T-helper 2 cell (primary cell): ENCODE measurements around the gene RALGPS2.
"Not testable (repeated sequence)": the region's sequence is repeated elsewhere in the genome, so short reads cannot be mapped to it uniquely, and the experiment has no call there.

Source experiments
- DNase-seq, 5 experiments: peaks; one replicate each; pipeline versions ENCODE4 v3.0.0 to v3.0.0-alpha.2; 2012 to 2022

RALGPS2 gene

DNA sequence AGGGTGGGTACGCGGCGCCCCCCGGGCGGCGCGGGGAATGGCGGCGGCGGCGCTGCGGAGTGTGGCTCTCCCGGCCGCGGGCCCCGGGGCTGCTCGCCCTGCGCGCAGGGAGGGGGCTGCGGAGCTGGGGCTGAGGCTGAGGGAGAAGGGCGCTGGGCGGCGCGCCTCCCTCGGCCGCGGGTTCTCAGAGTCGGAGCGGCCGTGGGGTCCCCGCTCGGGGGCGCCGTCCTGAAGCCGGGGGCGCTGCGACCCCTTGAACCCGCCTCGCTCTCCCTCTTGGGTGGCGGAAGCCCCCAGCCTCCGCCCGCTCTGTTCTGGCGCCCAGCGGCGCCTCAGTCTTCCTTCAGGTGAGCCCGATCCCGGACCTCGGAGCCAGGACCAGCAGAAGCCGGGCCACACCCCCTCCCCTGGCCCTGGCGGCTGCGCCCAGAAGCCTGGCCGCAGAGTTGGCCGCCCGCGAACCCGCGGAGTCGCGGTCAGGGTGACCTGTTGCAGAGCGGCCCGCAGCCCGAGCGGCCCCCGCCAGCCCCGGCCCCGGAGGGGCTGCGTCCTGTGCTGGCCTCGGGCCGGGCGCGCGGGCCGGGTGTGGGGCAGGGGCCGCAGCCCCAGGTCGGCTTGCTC is 532 bp downstream of the RALGPS2 start:
- peak in 3 of 5 experiments; percentile 3 to 14 (median 7) for DNase-seq

DNA sequence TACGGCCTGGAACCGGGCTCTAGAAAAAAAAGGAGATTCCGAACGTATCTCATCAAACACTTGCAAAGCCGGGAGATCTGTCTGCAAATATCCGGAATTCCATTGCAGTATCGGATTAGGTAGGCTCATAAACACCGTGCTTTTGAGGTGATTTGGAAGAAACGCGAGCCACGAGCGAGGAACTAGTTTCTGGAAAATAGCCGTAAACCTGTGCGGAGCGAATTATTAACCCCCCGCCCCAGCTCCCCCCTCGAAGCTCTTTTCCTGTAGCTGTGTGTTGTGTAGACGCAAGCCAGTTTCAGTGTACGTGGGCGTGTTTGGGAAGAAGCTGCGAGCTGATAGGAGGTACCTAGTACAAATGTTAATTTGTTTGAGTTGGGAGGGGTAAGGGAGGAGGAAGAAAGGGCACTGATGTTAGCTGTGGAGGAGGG is 1.1 kb downstream of the RALGPS2 start:
- DNase-seq = peak in 4 of 5 experiments; percentile 1 to 80 (median 30)

DNA sequence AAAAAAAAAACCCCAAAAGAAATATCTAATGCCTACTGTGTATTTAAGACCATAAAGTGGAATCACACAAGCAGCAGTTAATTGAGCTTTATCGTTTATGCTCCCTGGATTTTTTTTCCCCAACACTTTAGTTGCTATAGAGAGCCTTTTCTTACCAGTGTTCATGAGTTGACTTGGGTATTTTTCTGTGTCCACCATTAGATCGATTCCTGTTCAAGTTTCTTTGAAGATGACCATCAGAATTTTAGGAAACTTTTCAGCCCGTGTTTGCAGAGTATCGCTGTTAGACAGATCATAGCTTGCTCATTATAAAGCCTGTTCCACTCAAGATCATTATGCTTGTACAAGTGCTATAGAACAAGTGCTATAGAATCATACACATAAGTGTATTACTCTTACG is 1.5 kb downstream of the RALGPS2 start:
- no peak for DNase-seq

DNA sequence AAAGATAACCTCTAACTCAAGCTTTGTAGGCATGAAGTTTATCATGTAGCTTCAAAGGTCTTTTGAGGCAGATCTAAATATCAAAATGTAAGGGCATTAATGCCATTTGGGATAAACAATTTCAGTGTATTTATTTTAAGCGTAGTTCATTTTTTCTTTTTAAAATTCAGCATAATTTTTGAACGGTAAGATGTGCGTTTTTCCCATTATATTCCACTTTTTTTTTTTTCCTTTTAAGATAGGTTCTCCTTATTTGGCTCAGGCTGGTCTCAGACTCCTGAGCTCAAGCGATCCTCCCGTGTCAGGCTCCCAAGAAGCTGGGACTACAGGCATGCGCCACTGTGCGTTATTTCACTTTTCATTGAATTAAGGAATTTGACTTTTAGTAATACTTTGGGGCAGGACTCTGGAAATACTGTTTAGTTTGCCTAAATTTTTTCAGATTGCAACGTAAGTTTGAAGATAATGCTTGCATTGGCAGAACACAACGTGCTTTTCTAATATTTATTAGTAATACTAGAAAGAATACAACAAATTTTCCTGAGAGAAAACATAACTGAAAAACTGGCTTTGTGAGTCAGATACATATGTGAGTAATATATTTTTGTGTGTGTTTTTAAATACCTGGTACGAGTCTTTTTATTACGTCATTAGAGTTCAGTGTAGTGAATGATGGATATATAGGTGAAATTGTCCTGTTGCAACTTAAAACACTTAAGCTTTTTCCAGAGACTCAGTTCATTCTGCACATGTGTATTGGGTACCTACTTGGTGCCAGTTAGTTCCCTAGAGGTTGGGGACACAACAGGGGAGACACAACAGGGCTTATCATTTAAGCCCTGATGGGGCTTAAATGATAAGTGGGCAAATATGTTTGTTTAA is 2.2 kb downstream of the RALGPS2 start:
- DNase-seq = no peak

DNA sequence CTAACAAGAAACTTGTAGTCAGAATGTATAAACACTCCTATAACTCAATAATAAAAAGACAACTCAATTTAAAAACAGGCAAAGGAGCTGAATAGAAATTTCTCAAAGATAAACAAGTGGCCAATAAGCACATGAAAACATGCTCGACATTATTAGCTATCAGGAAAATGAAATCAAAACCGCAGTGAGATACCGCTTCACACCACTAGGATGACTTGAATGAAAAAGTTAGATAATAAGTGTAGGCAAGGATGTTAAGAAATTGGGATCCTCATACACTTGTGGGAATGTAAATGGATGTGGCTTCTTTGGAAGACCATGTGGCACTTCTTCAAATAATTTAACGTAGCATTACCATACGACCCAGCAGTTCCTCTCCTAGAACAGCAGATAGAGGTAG is 8.9 kb downstream of the RALGPS2 start:
- DNase-seq = no peak

DNA sequence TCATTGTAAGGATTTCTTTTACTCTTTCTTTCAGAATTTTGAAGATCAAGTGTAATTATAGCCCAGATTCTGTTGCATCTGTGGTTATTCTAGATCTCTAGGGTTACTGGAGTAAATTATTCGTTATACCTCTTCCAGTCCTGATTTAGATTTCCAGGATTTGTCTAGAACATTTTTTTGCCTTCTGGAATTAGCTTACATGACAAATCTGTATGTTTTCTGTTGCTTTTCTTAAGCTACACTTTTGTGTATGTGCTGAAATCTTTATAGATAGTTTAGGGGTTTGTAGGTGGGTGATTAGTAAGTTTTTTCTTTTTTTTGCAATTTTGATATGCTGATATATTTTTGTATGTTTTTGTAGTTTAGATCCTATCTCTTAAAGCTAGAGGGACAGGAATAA is 13.7 kb downstream of the RALGPS2 start:
- DNase-seq = no peak

DNA sequence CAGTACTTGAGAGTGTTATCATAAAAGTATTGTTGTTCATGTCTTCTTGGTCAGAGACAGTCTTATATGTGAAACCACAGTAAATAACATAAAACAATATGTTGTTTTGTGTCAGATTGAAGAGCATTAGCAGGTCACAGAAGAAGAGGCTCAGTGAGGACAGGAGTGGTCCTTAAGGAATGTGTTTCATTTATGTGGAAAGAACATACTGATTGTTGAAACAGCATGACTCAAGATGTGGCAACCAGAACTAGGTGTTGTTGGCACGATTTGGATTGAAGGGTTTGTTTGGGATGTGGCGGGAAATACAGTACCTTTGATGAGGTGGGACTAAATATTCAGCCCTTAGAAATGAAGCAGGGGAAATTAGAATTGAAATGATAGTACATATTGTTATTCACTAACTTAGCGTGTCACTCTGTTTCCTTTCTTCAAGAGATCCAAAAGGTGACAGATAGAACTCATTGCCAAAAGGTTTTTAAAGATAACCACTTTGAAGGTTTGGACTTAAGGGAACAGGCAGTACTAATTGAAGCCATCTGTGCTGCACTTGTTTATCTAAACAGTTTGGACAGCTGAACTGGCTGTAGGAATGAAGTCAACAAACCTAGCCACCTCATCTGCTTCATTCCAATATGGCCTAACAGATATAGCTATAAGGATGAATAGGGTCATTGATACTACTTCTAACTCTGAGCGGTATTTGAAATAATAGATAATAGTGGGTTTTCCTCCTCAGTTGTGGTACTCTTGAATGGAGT is 14.4 kb downstream of the RALGPS2 start:
- no peak for DNase-seq

DNA sequence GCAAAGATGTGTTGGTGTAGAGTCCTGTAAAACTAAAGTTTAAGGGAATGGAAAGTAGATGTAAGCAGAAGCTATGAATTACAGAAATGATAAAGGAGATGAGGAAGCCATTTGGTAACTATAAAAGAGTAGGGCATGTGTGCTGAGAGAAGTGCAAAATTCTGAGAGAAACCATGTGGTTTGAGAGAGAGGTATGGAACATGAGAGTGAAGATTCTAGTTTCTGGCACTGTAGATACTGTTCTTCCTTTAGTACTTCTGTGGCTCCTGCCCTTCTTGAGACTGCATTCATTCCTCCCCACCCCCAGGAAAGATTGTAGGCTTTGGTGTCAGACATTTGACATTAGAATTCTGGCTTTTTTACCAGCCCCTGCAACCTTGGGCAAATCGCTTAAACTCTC is 15.4 kb downstream of the RALGPS2 start:
- DNase-seq = no peak

DNA sequence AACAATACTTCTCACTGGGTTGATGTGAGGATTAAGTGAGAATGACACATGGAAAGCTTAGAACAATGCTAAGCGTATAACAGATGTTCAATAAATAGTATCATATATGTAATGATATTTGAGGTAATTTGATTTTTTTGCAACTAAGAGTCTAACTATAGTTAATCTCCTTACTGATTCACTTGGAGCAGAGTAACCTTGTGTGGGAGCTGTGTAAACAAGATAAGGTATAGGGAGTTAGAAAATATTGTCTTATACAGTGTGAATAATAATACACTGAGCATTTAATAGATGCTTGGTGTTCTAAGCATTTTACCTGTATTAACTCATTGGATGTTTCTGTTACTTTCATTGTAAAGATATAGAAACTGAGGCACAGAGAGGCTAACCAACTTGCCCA is 15.9 kb downstream of the RALGPS2 start:
- DNase-seq = no peak

DNA sequence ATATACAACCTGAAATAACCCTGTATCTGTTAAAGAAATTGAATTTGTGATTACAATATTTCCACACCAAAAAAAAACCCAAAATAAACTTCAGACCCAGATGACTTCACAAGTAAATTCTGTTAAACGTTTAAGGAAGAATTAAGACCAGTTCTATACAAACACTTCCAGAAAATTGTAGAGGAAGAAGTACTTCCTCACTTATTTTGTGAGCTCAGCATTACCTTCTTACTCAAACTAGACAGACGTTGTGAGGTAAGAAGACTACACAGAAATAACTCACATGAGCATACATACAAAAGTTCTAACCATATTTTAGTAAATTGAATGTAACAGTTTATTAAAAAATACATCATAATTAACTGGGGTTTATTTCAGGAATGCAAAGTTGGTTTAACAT is 18.8 kb downstream of the RALGPS2 start:
- no peak for DNase-seq

DNA sequence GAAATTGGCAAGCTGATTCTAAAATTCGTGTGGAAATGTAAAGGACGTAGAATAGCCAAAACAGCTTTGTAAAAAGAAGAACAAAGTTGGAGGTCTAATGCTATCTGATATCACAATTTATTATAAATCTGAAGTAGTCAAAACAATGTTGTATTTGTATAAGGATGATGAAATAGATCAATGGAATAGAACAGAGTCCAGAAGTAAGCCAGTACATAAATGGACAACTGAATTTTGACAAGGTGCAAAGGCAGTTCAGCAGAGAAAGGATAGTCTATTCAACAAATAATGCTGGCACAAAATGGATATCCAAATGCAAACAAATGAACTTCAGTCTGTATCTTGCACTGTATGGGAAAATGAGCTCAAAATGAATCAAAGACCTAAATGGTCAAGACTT is 20.2 kb downstream of the RALGPS2 start:
- no peak for DNase-seq

DNA sequence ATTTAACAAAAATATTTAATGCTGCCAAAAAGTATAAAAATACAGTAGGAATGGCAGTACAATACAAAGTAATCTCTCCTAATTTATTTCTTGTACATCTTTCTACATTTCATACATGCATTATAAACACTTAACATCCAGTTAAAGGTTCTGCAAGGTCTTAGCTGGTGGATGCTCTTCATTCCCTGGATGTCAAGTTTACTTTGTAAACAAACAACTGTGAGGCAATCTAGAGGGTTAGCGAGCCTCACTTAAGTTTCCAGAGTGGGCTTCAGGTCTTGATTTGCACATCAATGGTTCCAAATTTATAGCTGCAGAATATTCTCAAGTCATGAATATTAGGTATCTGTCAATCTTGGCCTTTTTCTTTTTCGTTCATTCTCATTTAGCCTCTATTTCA is 21.3 kb downstream of the RALGPS2 start:
- DNase-seq = no peak

DNA sequence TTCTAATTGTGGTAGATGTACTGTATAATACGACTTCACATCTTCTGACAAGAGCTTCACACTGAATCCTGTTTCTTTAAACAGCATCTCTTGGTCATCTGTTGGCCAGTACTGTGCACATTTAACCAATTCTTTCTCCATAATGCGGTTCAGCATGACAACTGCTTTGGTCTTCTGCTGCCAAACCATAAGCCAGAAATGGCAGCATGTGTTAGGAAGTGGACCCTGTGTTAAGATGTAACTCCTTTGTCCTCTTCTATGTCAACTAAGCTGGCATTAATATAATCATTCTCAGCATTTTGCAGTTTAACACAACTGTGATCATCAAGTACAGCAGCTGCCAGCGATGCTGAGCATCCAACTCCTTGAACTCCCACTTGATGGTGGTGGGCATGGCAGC is 22.3 kb downstream of the RALGPS2 start:
- not testable (repeated sequence) for DNase-seq

DNA sequence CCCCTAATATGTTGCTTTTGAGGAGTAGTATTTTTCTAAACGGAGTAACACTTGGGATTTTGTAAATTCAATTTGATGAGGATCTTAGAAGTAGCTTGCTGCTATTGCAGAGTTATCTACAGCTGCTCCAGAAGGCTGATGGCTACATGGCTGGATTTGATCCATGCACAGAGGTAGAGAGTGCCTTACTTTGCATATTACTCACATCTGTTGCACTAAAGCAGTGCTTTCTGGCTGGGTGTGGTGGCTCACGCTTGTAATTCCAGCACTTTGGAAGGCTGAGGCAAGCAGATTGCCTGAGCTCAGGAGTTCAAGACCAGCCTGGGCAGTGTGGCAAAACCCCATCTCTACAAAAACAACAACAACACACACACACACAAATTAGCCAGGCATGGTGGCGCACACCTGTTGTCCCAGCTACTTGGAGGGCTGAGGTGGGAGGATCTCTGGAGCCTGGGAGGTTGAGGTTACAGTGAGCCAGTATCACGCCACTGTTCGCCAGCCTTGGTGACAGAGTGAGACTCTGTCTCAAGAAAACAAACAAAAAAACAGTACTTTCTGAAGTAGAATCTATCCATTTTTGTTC is 24.6 kb downstream of the RALGPS2 start:
- DNase-seq = no peak

DNA sequence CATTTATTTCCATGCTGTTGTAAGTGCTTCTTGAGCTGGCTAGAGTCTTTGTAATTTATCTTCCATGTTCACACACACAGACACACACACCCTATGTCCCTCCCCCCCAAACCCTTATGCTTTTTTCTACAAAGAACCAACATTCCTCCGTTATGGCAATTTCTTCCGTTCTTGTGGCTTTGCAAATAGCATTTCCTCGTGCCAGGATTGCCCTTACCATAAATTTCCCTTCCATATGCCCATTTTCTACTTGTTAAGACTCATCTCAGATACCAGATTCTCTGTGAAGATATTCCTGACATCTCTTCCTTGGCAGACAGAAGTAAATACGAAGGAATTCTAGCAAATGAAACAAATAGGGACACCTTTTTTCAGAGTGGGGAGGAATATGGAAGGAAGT is 26.0 kb downstream of the RALGPS2 start:
- DNase-seq = no peak

DNA sequence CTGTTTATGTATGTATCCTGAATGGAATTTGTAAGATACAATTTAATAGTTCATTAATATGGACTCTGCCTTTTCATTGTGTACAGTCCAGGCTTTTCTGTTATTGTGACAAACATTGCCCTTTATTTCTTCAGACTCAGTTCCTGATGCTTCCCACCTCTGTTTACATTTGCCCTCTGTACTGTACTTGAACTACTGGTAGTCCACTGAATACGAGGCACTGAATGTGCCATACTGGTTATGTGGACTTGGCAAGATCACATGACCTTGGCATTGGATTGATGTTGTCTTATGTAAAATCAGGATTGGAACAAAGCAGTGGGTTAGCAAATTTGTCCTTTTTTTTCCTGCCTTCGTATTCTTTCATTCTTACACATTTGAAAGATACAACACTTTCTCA is 27.8 kb downstream of the RALGPS2 start:
- DNase-seq = no peak

DNA sequence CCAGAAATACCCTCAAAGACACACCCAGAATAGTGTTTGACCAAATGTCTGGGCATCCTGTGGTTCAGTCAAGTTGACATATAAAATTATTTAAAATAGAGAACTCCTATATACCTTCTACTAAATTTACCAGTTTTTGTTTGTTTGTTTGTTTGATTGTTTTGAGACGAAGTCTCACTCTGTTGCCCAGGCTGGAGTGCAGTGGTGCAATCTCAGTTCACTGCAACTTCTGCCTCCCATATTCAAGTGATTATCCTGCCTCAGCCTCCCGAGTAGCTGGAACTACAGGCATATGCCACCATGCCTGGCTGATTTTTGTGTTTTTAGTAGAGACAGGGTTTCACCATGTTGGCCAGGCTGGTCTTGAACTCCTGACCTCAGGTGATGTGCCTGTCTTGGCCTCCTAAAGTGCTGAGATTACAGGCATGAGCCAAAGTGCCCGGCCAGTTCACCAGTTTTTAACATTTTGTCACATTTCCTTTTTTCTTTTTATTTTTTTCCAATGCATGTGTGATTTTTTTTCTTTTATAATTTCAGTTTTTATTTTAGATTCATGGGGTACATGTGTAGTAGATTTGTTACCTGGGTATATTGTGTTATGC is 29.7 kb downstream of the RALGPS2 start:
- DNase-seq = not testable (repeated sequence)

DNA sequence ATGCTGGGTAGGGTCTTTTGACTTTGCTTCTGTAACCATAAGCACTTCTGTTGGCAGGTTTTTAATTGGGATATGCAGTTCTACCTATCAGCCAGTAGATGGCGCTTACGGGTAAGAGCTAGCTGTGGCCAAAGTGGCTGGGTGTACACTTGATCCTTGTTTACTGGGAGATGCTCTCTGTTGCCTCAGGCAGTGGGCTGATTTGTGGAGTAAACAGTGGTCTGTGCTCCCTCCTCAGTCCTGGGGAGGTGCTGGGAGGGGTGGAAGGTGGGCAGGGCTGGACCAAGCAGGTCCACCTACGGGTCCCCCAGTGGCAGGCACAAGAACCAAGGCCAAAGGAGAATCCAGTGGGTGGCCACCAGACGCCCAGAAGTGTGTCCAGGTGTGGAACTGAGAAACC is 43.4 kb downstream of the RALGPS2 start:
- DNase-seq = peak in 2 of 5 experiments; percentile 6 to 54

DNA sequence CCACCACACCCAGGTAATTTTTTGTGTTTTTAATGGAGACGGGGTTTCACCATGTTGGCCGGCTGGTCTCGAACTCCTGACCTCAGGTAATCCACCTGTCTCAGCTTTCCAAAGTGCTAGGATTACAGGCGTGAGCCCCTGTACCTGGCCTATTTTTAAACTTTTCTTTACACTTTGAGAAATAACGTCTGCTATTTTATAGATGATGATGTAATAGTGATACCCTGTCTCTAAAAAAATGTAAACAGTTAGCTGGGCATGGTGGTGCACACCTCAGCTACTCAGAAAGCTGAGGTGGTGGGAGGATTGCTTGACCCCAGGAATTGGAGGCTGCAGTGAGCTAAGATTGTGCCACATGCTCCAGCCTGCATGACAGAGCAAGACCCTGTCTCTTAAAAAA is 47.9 kb downstream of the RALGPS2 start:
- DNase-seq = no peak

DNA sequence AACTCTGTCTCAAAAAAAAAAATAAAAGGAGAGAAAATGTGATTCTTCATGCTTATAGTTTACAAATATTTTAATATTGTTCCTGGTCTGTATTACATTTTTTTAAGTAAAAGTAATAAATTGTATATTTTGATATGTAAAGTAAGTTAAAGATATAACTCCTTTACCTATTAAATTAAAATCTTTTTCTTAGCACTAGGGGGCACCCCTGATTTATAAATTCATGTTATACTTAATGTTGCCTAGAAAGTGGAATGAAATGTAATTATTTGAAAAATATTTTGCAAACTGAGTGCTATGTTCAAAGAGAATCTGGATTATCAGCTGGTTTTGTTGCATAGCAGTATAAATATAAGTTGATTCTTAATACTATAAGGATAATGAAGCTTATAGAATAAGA is 49.2 kb downstream of the RALGPS2 start:
- peak in 1 of 5 experiments; percentile 20 for DNase-seq

DNA sequence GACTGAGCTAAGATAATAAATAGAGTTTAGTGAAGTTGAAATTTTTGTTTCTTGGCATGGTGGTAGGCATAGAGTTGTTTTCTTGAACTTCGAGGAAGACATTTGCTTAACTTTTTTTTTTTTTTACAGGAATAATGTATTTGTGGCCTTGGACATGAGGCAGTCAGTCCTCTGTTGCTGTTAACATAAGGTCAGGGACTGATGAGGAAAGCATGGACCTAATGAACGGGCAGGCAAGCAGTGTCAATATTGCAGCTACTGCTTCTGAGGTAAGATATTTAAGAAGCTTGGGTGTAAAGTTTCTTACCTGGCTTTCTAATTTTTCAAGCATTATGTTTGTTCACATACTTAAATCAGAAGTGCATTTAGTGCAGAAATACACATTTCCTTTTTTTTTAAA is 51.5 kb downstream of the RALGPS2 start:
- no peak for DNase-seq

DNA sequence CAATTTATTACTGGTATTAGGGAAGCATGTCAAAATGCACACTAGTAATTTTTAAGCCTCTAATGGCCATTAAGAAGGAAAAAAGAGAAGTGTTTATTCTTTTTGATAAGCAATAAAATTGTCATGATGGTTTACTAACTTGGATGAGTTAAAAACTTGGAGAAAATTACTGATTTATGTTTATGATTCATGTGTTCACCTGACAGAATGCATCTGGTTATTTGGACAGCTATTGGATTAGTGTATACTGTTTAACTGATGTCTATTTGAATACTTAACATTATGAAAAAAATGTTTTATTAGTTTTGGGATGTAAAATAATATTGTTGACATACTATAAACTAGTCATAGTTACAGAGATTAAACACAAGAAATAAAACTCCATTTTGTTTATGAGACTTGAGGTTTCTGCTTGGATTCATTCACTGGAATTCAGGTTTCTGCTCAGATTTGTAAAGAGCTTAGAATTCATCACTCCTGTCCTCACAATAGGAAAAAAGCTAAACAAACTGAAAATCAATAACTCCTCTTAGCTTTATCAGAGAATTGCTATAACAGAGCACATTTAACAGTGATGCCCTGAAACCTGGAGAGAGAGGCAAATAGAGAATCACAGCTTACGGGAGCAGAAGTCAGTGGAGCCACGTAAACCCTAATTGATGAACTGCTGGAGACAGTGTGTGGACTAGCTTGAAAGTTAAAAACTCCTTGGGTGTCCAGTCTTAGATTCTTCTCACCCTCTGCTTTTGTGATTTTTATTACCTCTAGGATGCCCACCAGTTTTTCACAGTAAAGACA is 56.7 kb downstream of the RALGPS2 start:
- DNase-seq = no peak
